GM12874 (cell line): ENCODE measurements around the gene PIK3R3.

Experiments used
- CTCF ChIP-seq: IDR thresholded peaks from 2 replicates; pipeline ENCODE4 v1.5.1; 2011; ENCODE audit warnings: low read depth, mild to moderate bottlenecking, control low read depth, low read length, moderate library complexity; ENCODE audit not compliant: insufficient read depth

PIK3R3 gene

GRCh38 chr1:46133181-46133658, 791 bp upstream of the PIK3R3 start:
- no peak for TF ChIP-seq CTCF

DNA sequence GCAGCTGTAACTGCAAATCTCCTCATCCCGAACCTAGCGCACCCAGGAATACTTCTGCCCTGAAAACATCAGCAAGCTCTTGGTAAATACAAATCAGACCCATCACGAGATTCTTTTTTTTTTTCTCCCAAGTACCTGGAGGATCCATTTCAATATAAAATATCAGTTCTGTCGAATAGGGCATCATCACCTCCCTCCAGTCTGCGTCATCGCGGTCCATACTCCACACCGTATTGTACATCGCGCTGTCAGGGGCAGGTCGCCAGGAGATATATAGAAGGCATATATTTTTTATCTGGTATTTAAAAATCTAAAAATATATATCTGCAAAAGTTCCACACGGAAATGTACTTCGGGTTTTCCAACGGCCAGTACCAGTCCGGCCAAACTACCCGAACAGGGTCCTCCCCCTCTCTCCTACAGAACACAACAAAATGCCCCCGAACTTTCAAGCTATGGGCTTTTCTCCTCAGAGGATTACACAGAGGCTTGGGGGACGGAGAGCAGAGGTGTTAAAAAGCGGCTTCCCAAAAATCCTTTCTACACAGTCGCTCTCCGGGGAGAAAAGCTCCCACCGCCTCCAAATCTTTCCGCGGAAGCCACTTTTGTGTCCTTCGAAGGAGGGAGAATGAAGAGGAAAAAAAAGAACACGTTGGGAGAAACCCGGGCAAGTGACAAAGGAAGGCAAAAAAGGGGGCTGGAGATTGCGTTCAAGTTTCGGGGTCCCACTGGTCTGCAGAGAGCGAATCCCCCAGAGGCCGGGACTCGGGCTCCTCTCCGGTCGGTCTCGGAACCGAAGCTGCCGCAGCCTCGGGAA, 509 bp downstream of the PIK3R3 start:
- TF ChIP-seq CTCF = no peak

GRCh38 chr1:46131093-46131492, 1.3 kb downstream of the PIK3R3 start:
- TF ChIP-seq CTCF = no peak

GRCh38 chr1:46130606-46131005, 1.8 kb downstream of the PIK3R3 start:
- no peak for TF ChIP-seq CTCF

GRCh38 chr1:46130121-46130520, 2.3 kb downstream of the PIK3R3 start:
- no peak for TF ChIP-seq CTCF

- TF ChIP-seq CTCF = no peak
These were observed 4.1 kb downstream of the PIK3R3 start for GRCh38 chr1:46128344-46128743.

DNA sequence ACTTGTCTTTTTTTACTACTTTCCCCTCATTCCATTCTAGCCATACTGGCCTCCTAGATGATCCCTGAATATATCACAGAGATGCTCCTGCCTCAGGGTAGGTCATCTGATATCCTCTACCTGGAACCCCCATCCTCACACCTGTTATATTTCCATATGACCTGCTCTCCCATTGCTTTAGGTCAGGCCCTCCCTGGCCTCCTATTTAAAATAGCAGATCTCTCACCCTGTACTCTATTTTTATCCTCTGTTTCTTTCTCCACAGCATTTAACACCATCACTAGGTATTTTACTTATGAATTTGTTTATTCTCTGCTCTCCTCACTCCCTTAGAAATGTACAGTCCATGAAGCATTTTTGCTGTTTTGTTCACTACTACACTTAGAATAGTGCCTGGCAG, 13.6 kb downstream of the PIK3R3 start:
- TF ChIP-seq CTCF = no peak
